Ovary (tissue), 9 donors: ENCODE results near the gene GNAS. TPM values are rescaled to one million over a fixed set of nuclear protein-coding genes. Genes with fewer than 3 reads are reported as not detected.
A peak's percentile ranks its signal among the peaks of the same experiment; 100 is the strongest.

Experiments
- DNase-seq, 5 donors: peaks; one replicate each; pipeline ENCODE4 v3.0.0-alpha.2; 2019 to 2020
- H3K27ac ChIP-seq, 2 donors: fragments of 200-600 bp; one replicate each; pipeline versions ENCODE4 v1.5.1 to v1.8.0; 2019 to 2022
- H3K27me3 ChIP-seq: fragments of 200-600 bp; one replicate; pipeline ENCODE4 v1.8.0; 2022
- H3K36me3 ChIP-seq: fragments of 200-600 bp; sonication (generic); one replicate; pipeline ENCODE4 v1.5.1; 2019
- H3K4me1 ChIP-seq: one replicate; pipeline ENCODE4 v1.8.1; 2013; ENCODE audit warnings: mild to moderate bottlenecking, moderate library complexity; ENCODE audit not compliant: insufficient read depth
- H3K4me3 ChIP-seq: fragments of 200-600 bp; sonication (generic); one replicate; pipeline ENCODE4 v1.5.1; 2017
- H3K9me3 ChIP-seq, 2 donors: fragments of 200-600 bp in 1 of 2; sonication (generic) in 1 of 2; one replicate each; pipeline versions ENCODE4 v1.5.1 to v1.8.1; 2013 to 2019; ENCODE audit warnings: mild to moderate bottlenecking in 1 of 2, moderate library complexity in 1 of 2
- CTCF ChIP-seq, 3 donors: fragments of 450-650 bp in 2 of 3; fragments of 200-600 bp in 1 of 3; IDR thresholded peaks; one replicate each; pipeline versions ENCODE4 v1.5.1 to v1.8.0; 2016 to 2022; ENCODE audit warnings: antibody characterized with exemption in 3 of 3, mild to moderate bottlenecking in 1 of 3
- EP300 ChIP-seq: sonication (generic); formaldehyde crosslinking; IDR thresholded peaks from one replicate; pipeline ENCODE4 v1.6.1; 2017; ENCODE audit warnings: antibody characterized with exemption
- POLR2A ChIP-seq: fragments of 450-650 bp; IDR thresholded peaks from one replicate; pipeline ENCODE4 v1.6.1; 2017; ENCODE audit warnings: antibody characterized with exemption, mild to moderate bottlenecking, moderate library complexity
- WGBS, 3 donors: extraction: QIAGEN DNeasy Blood & Tissue Kit in 1 of 3; methylation state at CpG; one replicate each; pipeline versions ENCODE4 v1.1.5 to v1.1.7; 2013 to 2017; 5-methylcytosine and 5-hydroxymethylcytosine counted together
- intact Hi-C, 4 donors: fragments of 100-400 bp; cut with DNase I; formaldehyde crosslinking; loops; one replicate each; pipeline versions ENCODE4 v1.11.0 to v1.15.1; 2022 to 2023
- polyA plus RNA-seq, 2 donors: library from polyadenylated mRNA; stranded (reverse); fragments of 200-250 nt in 1 of 2; fragments of 350-450 nt in 1 of 2; fragmentation: Illumina TruSeq in 1 of 2; extraction: RNeasy Lipid Tissue Mini Kit (QIAGEN cat#74804) in 1 of 2; gene quantifications; one replicate each; pipeline ENCODE4 v1.2.3, GENCODE V29; 2013 to 2014
- total RNA-seq, 7 donors: library from RNA; depleted of rRNA in 2 of 7; stranded (reverse); fragments of >200 nt in 2 of 7; fragmentation: NEBNext Ultra II Directional in 3 of 7; extraction: Animal tissue kit (Norgen Biotek cat#: 25700) in 3 of 7; gene quantifications; one replicate each; pipeline versions ENCODE4 v1.1.0 to v1.2.4, GENCODE V29; 2016 to 2023
- donor health status: DM: no; HTN: no; CAD: no; lungs with moderate emphysema.
- donor health status: DM: no; HTN: no; CAD: no.
- donor health status: Bipolar disorder and iron deficiency.
- donor health status: DM: yes; HTN: yes; CAD: no.
- donor health status: DM: no; HTN: no; CAD: no.
- donor health status: DM: yes; HTN: yes; CAD: no.

GNAS gene
- total and polyA plus RNA-seq, 9 donors = 330 to 1,311 (median 731) TPM

GRCh38 chr20:58891718-58892140, 39.2 kb downstream of the GNAS start:
- no peaks in the 10 kb centered on the region for H3K9me3 ChIP-seq
- peak overlapping the region; percentile 96 to 98 for H3K27ac ChIP-seq
- H3K27me3 ChIP-seq = no peaks in the 10 kb centered on the region
- peak overlapping the region; percentile 83 for H3K4me3 ChIP-seq
- intact Hi-C loops = loop anchor here in 2 of 4 donors (5.0 to 10.0 kb wide), 4 partner anchors 91 to 151 kb away; partner anchors contain the start of genes ATP5F1E (in 1 of the 2), CTSZ (in 1 of the 2), NELFCD (in 1 of the 2) and PRELID3B (in 1 of the 2)
- TF ChIP-seq POLR2A (no peak), EP300 (no peak)
- H3K4me1 ChIP-seq = peaks cover 7% of the 10 kb centered on the region
- DNase-seq = peak; percentile 41 to 71 (median 65)
- H3K36me3 ChIP-seq = no peaks in the 10 kb centered on the region
- 0 to 1% (median 0%) methylated on average over 22 to 55 of the region's 55 CpGs for WGBS, 3 donors

GRCh38 chr20:58892141-58892931, 39.8 kb downstream of the GNAS start:
- no peaks in the 10 kb centered on the region for H3K27me3 ChIP-seq
- no peaks in the 10 kb centered on the region for H3K36me3 ChIP-seq
- no peaks in the 10 kb centered on the region for H3K9me3 ChIP-seq
- peaks cover 7% of the 10 kb centered on the region for H3K4me1 ChIP-seq
- peak; percentile 71 to 82 (median 82) for DNase-seq
- H3K27ac ChIP-seq = peak overlapping the region; percentile 96 to 98
- no peak for TF ChIP-seq CTCF (IDR thresholded peaks at IDR 0.05)
- no peak for TF ChIP-seq EP300
- no peak for TF ChIP-seq POLR2A
- 1% methylated on average over 37 to 49 of the region's 49 CpGs for WGBS, 3 donors
- peak overlapping the region; percentile 83 for H3K4me3 ChIP-seq
- intact Hi-C loops = loop anchor here in 2 of 4 donors (5.0 to 10.0 kb wide), 4 partner anchors 90 to 150 kb away; partner anchors contain the start of genes ATP5F1E (in 1 of the 2), CTSZ (in 1 of the 2), NELFCD (in 1 of the 2) and PRELID3B (in 1 of the 2)

- WGBS, 3 donors = 6 to 11% (median 11%) methylated on average over 1 of the region's 1 CpG
- no peaks in the 10 kb centered on the region for H3K9me3 ChIP-seq
- peak overlapping the region in 1 of 2 donors; percentile 98 for H3K27ac ChIP-seq
- intact Hi-C loops = loop anchor here in 2 of 4 donors (5.0 to 10.0 kb wide), 4 partner anchors 89 to 149 kb away; partner anchors contain the start of genes ATP5F1E (in 1 of the 2), CTSZ (in 1 of the 2), NELFCD (in 1 of the 2) and PRELID3B (in 1 of the 2)
- peaks cover 7% of the 10 kb centered on the region for H3K4me1 ChIP-seq
- TF ChIP-seq EP300 (no peak), CTCF (IDR thresholded peaks at IDR 0.05) (no peak), POLR2A (no peak)
- H3K36me3 ChIP-seq = no peaks in the 10 kb centered on the region
- peak overlapping the region; percentile 83 for H3K4me3 ChIP-seq
- no peak for DNase-seq
- no peaks in the 10 kb centered on the region for H3K27me3 ChIP-seq
Observed at GRCh38 chr20:58892932-58893224, 40.4 kb downstream of the GNAS start.

GRCh38 chr20:58893355-58894120, 41.0 kb downstream of the GNAS start:
- intact Hi-C loops = loop anchor here in 2 of 4 donors (5.0 to 10.0 kb wide), 4 partner anchors 89 to 149 kb away; partner anchors contain the start of genes ATP5F1E (in 1 of the 2), CTSZ (in 1 of the 2), NELFCD (in 1 of the 2) and PRELID3B (in 1 of the 2)
- DNase-seq = no peak
- H3K36me3 ChIP-seq = no peaks in the 10 kb centered on the region
- WGBS, 3 donors = 66 to 74% (median 72%) methylated on average over 5 of the region's 5 CpGs
- TF ChIP-seq POLR2A (no peak), CTCF (IDR thresholded peaks at IDR 0.05) (no peak), EP300 (no peak)
- peaks cover 7% of the 10 kb centered on the region for H3K4me1 ChIP-seq
- H3K4me3 ChIP-seq = no peak overlapping the region
- H3K9me3 ChIP-seq = no peaks in the 10 kb centered on the region
- H3K27me3 ChIP-seq = no peaks in the 10 kb centered on the region
- no peak overlapping the region for H3K27ac ChIP-seq
